Mucosa of descending colon (tissue), 3 donors: ENCODE results near the gene IGDCC3. TPM values are rescaled to one million over a fixed set of nuclear protein-coding genes. Genes with fewer than 3 reads are reported as not detected.

Experiments used
- ATAC-seq: fragments of 200-7000 bp; cut with Tn5 transposase; one replicate; pipeline ENCODE4 v1.9.1; 2020; ENCODE audit warnings: mild to moderate bottlenecking, moderate library complexity
- DNase-seq, 3 donors: peaks; one replicate each; pipeline ENCODE4 v3.0.0-alpha.2; 2020
- H3K36me3 ChIP-seq: fragments of 200-600 bp; one replicate; pipeline ENCODE4 v1.8.0; 2021; ENCODE audit warnings: low read depth, mild to moderate bottlenecking
- H3K4me1 ChIP-seq: fragments of 200-600 bp; one replicate; pipeline ENCODE4 v1.8.0; 2021; ENCODE audit warnings: low read depth, mild to moderate bottlenecking
- H3K4me3 ChIP-seq: fragments of 200-600 bp; one replicate; pipeline ENCODE4 v1.8.0; 2021; ENCODE audit warnings: mild to moderate bottlenecking
- H3K9me3 ChIP-seq: fragments of 200-600 bp; one replicate; pipeline ENCODE4 v1.8.0; 2021; ENCODE audit warnings: mild to moderate bottlenecking
- intact Hi-C, 2 donors: fragments of 100-400 bp; cut with DNase I in 1 of 2; cut with micrococcal nuclease in 1 of 2; formaldehyde crosslinking; loops; one replicate each; pipeline versions ENCODE4 v1.11.0 to v1.11.1; 2022; cut with DNase I, micrococcal nuclease
- total RNA-seq, 3 donors: library from RNA; stranded (reverse); fragmentation: NEBNext Ultra II Directional in 2 of 3; extraction: Animal tissue kit (Norgen Biotek cat#: 25700) in 2 of 3; gene quantifications; one replicate each; pipeline versions ENCODE4 v1.2.1 to v1.2.4, GENCODE V29; 2021 to 2023
- TF ChIP-seq, protein P1 (sequence below): fragments of 200-600 bp; IDR thresholded peaks from one replicate; pipeline ENCODE4 v1.8.0; 2022; ENCODE audit warnings: antibody characterized with exemption, mild to moderate bottlenecking
- donor health status: DM: no; HTN: no; CAD: no; lungs with moderate emphysema.
- donor health status: DM: no; HTN: no; CAD: no.
- donor health status: DM: no; HTN: yes; CAD: no.

IGDCC3 gene
- total RNA-seq, 3 donors from 2014 or later = 0.51 TPM; not detected in 2

DNA sequence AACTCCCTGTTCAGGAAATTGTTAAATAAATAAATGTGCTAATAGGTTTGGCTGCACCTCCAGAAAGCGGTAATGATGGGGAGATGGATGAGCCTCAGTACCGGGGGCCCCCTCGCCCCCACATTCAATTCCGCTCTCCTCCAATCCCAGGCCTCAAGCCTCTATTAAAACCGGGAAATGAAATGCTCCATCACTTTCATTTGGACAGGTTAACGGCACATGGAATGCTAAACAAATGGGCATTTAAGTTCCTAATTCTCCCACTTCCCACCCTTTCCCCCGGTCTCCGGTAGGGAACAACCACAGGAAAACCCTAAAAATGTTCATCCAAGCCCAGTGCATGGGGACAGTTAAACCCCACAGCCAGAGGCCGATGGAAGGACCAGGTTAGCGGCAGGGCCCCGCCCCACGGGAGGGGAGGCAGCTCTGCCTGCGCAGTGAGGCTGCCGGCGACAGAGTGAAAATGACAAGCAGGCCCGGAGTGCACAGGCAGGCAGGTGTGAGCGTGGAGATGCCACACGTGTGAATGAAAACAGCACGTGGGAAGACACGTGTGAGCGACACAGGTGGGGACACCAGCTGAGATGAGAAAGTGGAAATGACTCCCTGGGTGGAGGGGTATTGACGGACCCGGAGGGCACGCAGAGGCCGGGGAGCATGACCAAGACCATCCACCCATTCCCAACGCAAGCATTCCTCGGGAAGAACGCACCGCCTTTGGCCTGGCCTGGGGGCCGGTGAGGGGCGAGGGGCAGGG, 45.2 kb downstream of the IGDCC3 start:
- Histone ChIP-seq H3K9me3 (no peaks in the 10 kb centered on the region), H3K36me3 (no peaks in the 10 kb centered on the region), H3K4me1 (no peaks in the 10 kb centered on the region), H3K4me3 (no peak overlapping the region)
- TF ChIP-seq, protein P1, sequence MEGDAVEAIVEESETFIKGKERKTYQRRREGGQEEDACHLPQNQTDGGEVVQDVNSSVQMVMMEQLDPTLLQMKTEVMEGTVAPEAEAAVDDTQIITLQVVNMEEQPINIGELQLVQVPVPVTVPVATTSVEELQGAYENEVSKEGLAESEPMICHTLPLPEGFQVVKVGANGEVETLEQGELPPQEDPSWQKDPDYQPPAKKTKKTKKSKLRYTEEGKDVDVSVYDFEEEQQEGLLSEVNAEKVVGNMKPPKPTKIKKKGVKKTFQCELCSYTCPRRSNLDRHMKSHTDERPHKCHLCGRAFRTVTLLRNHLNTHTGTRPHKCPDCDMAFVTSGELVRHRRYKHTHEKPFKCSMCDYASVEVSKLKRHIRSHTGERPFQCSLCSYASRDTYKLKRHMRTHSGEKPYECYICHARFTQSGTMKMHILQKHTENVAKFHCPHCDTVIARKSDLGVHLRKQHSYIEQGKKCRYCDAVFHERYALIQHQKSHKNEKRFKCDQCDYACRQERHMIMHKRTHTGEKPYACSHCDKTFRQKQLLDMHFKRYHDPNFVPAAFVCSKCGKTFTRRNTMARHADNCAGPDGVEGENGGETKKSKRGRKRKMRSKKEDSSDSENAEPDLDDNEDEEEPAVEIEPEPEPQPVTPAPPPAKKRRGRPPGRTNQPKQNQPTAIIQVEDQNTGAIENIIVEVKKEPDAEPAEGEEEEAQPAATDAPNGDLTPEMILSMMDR = no peak
- intact Hi-C loops = no loop called here
- ATAC-seq (no peak), DNase-seq (no peak)

DNA sequence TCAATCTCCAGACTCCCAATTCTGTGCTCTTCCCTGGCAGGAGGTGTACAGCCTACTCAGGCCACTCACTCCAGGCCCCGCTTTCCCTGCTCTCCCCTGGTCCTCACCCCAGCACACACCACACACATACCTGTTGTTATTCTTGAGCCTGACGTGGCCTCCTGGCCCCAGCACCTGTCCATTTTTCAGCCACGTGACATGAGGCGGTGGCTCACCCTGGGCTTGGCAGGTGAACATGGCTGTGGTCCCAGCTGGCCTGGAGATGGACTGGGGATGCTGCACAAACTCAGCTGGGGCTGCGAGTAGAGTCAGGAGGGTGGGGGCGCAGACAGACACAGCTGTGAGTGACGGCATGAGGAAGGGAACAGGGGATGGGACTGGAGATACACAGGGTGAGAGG, 46.0 kb downstream of the IGDCC3 start:
- intact Hi-C loops = no loop called here
- H3K36me3 ChIP-seq = no peaks in the 10 kb centered on the region
- H3K4me3 ChIP-seq = no peak overlapping the region
- TF ChIP-seq, protein P1 = no peak
- H3K9me3 ChIP-seq = no peaks in the 10 kb centered on the region
- no peaks in the 10 kb centered on the region for H3K4me1 ChIP-seq
- ATAC-seq (no peak), DNase-seq (no peak)

DNA sequence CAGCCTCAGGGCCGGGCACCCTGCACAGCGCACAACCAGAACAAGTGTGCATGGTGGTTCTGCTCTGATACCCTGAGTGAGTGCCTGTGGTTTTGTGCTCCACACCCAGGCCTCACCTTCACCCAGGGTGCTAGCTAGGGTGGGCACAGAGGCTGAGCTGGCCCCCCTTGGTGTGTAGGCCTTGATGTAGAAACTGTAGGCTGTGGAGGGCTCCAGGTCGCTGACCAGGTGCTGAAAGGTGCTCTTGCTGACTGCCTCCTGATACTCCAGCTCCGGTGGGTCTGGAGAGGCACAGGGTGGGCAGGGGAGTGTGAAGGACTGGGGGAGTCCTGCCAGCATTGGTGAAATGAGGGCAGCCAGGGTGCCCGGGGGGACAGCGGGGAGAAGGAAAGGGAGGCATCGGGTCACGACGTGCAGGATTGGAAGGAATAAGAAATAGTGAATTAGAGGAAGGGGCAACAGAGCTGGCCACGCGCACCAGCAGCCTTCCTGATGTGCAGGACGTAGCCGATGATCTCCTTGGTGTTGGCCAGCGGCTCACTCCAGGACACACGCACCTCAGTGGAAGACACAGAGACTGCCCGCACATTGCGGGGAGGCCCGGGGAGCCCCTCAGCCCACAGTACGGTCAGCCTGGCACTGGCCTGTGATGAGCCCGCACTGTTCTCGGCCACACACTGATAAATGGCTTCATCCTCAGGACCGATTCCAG, 46.7 kb downstream of the IGDCC3 start:
- ATAC-seq (no peak), DNase-seq (no peak)
- Histone ChIP-seq H3K4me3 (no peak overlapping the region), H3K4me1 (no peaks in the 10 kb centered on the region), H3K36me3 (no peaks in the 10 kb centered on the region), H3K9me3 (no peaks in the 10 kb centered on the region)
- TF ChIP-seq, protein P1 = no peak
- intact Hi-C loops = no loop called here

DNA sequence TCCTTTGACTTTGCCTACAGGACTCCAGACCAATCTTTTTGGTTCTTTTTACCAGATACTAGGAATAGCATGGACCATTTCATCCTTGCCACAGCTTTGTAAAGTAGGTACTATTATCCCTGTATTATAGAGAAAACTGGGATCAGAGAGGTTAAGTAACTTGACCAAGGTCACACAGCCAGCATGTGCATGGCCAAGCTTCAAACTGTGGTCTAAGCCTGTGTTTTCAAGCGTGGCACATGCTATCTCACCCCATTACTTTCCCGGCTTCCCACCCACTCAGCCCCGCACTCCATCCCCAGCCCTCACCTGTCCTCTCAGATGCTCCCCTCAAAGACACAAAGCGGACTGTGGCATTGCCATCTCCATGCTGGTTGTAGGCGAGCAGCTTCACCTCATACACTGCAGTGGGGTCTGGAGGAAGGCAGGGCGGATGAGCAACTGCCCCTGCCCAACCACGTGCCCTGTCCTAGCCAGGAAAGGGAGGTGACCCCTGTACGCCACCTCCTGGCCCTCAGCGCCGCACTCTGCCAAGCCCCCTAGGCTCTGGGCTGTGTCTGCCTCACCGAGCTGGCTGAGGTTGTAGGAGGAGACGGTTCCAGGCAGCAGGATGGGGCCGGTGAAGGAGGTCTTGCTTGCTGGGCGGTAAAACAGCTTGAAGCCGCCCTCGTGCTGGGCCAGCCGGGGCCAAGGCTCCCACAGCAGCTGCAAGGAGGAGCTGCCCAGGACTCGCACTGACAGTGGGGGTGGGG, 47.6 kb downstream of the IGDCC3 start:
- TF ChIP-seq, protein P1 = no peak
- H3K9me3 ChIP-seq = no peaks in the 10 kb centered on the region
- H3K4me1 ChIP-seq = no peaks in the 10 kb centered on the region
- DNase-seq = no peak
- intact Hi-C loops = no loop called here
- ATAC-seq = no peak
- H3K36me3 ChIP-seq = no peaks in the 10 kb centered on the region
- no peak overlapping the region for H3K4me3 ChIP-seq

DNA sequence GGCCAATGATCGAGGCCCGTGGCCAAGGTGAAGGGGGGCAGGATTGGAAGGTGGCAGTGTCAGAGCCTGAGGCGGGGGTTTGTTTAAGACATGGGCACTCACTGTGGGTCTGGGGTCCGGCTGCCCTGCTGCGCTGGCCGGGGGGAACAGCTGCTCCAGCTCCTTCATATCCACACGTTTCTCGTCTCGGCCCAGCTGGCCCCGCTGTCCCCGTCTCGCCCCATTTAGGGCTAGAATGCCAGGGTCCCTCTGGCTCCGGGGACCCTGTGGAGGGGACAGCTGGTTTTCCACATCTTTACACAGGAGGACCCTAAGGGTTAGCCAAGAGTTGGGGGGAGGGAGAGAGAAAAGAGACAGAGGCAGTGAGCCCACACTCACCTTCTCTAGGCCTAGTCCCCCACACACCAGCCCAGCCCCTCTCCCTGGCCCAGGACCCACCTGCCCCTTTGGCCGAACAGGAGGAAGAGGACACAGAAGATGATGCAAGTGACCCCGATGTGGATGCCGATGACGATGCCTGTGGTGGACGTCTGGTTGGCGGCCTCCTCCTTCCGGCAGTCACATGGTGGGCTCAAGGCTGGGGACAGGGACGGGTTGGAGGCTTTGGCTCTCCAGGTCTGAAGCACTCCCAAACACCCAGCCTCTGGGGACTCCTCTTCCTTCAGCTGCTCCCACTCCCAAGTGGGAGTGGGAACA, 48.4 kb downstream of the IGDCC3 start:
- Histone ChIP-seq H3K4me1 (no peaks in the 10 kb centered on the region), H3K9me3 (no peaks in the 10 kb centered on the region), H3K4me3 (no peak overlapping the region), H3K36me3 (no peaks in the 10 kb centered on the region)
- DNase-seq (no peak), ATAC-seq (no peak)
- intact Hi-C loops = no loop called here
- TF ChIP-seq, protein P1 = no peak
